Colonic mucosa (tissue), 4 donors: ENCODE measurements around the gene RBM19. TPM values are rescaled to one million over a fixed set of nuclear protein-coding genes. Genes with fewer than 3 reads are reported as not detected.
"Not testable (repeated sequence)": the region's sequence is repeated elsewhere in the genome, so short reads cannot be mapped to it uniquely, and the experiment has no call there.

ENCODE experiments used
- DNase-seq: peaks from one replicate; pipeline ENCODE4 v3.0.0-alpha.2; 2020
- H3K27ac ChIP-seq: fragments of 200-600 bp; one replicate; pipeline ENCODE4 v1.8.0; 2021
- H3K27me3 ChIP-seq: fragments of 200-600 bp; one replicate; pipeline ENCODE4 v1.8.0; 2021
- H3K36me3 ChIP-seq: fragments of 200-600 bp; one replicate; pipeline ENCODE4 v1.8.0; 2021
- H3K4me1 ChIP-seq: fragments of 200-600 bp; one replicate; pipeline ENCODE4 v1.8.0; 2021; ENCODE audit warnings: mild to moderate bottlenecking
- H3K4me3 ChIP-seq: fragments of 200-600 bp; one replicate; pipeline ENCODE4 v1.8.0; 2021
- H3K9ac ChIP-seq, 2 donors: one replicate each; pipeline ENCODE4 v1.7.0; 2013; ENCODE audit warnings: control low read depth in 2 of 2, low read depth in 2 of 2, low read length in 2 of 2
- H3K9me3 ChIP-seq: fragments of 200-600 bp; one replicate; pipeline ENCODE4 v1.8.0; 2021
- intact Hi-C: fragments of 100-400 bp; cut with DNase I; formaldehyde crosslinking; loops from one replicate; pipeline ENCODE4 v1.14.1; 2022
- total RNA-seq, 2 donors: library from RNA; stranded (reverse); fragmentation: NEBNext Ultra II Directional in 1 of 2; extraction: Animal tissue kit (Norgen Biotek cat#: 25700) in 1 of 2; gene quantifications; one replicate each; pipeline ENCODE4 v1.2.1, GENCODE V29; 2021
- TF ChIP-seq, protein P1 (sequence below): fragments of 200-600 bp; IDR thresholded peaks from one replicate; pipeline ENCODE4 v1.8.0; 2022; ENCODE audit warnings: antibody characterized with exemption, mild to moderate bottlenecking
- donor health status: healthy.
- donor health status: DM: no; HTN: no; CAD: no.
- donor health status: DM: no; HTN: no; CAD: no.

The RBM19 gene
- total RNA-seq, 2 donors from 2014 or later: 13.5 to 33.1 TPM

DNA sequence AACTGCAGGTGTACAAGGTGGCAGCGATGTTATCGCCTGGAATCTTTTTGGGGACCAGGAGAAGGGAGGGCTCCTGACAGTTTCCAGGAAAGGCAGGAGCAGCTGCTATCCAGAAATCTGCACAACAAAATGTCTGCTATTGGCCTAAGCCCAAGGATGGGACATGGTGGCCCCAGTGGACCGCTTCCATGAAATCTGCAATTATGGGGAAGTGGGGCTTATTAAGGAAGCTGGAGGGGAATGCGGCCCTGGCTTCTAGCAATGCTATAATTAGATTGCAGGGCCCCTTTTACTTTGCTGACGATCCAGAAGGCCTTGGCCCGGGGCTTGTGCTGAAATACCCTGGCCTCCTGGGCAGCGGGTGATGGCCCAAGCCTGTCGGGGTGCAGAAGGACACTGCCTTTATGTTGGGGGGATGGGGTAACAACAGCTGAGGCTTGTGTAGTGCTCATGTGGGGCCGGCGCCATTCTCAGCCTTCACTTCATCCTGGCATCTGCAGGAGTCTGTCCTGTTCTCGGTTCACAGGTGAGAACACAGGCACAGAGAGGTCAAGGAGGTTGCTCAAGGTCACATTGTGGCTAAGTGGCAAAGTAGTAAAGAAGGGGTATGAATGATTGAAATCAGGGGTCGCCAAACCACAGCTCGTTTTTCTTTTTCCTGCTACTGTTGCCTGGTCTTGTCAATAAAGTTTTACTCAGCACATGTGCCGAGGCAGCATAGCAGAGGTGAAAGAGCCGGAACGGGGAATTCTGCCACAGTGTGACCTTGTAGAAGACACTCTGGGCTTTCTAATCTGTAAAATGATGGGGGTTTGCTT is 153.5 kb downstream of the RBM19 start:
- Histone ChIP-seq H3K27ac (no peak overlapping the region), H3K27me3 (no peaks in the 10 kb centered on the region), H3K9me3 (no peaks in the 10 kb centered on the region), H3K9ac (no peak overlapping the region), H3K4me3 (no peak overlapping the region), H3K36me3 (no peaks in the 10 kb centered on the region), H3K4me1 (no peaks in the 10 kb centered on the region)
- intact Hi-C loops: no loop called here
- no peak for DNase-seq
- TF ChIP-seq, protein P1, sequence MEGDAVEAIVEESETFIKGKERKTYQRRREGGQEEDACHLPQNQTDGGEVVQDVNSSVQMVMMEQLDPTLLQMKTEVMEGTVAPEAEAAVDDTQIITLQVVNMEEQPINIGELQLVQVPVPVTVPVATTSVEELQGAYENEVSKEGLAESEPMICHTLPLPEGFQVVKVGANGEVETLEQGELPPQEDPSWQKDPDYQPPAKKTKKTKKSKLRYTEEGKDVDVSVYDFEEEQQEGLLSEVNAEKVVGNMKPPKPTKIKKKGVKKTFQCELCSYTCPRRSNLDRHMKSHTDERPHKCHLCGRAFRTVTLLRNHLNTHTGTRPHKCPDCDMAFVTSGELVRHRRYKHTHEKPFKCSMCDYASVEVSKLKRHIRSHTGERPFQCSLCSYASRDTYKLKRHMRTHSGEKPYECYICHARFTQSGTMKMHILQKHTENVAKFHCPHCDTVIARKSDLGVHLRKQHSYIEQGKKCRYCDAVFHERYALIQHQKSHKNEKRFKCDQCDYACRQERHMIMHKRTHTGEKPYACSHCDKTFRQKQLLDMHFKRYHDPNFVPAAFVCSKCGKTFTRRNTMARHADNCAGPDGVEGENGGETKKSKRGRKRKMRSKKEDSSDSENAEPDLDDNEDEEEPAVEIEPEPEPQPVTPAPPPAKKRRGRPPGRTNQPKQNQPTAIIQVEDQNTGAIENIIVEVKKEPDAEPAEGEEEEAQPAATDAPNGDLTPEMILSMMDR: no peak

DNA sequence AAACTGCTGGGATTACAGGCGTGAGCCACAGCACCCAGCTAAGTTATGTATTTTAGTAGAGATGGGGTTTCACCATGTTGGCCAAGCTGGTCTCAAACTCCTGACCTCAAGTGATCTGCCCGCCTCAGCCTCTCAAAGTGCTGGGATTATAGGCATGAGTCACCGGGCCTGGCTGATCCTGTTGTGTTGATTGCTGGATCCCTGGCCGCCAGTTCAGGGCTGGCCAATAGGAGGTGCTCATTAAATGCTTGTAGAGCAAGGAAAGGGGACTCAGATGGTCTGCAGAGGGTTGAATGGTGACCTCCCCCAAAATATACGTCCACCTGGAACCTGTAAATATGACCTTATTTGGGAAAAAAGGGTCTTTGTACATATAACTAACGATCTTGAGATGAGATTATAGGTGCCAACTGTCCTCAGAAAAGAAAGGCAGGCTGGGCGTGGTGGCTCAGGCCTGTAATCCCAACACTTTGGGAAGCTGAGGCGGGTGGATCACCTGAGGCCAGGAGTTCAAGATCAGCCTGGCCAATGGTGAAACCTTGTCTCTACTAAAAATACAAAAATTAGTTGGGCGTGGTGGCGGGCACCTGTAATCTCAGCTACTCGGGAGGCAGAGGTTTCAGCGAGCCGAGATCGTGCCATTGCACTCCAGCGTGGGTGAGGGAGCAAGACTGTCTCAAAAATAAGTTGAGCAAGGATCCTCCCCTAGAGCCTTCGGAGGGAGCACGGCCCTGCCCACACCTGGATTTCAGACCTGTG is 156.5 kb downstream of the RBM19 start:
- H3K9me3 ChIP-seq, H3K27me3 ChIP-seq, H3K36me3 ChIP-seq, H3K27ac ChIP-seq, H3K4me3 ChIP-seq, H3K4me1 ChIP-seq, intact Hi-C loops, DNase-seq, H3K9ac ChIP-seq: not testable (repeated sequence)

GRCh38 chr12:113808095-113808951 is 157.8 kb downstream of the RBM19 start:
- Histone ChIP-seq H3K27ac (no peak overlapping the region), H3K36me3 (no peaks in the 10 kb centered on the region), H3K9me3 (no peaks in the 10 kb centered on the region), H3K27me3 (no peaks in the 10 kb centered on the region), H3K9ac (no peak overlapping the region), H3K4me1 (no peaks in the 10 kb centered on the region), H3K4me3 (no peak overlapping the region)
- TF ChIP-seq, protein P1: no peak
- intact Hi-C loops: no loop called here
- no peak for DNase-seq

DNA sequence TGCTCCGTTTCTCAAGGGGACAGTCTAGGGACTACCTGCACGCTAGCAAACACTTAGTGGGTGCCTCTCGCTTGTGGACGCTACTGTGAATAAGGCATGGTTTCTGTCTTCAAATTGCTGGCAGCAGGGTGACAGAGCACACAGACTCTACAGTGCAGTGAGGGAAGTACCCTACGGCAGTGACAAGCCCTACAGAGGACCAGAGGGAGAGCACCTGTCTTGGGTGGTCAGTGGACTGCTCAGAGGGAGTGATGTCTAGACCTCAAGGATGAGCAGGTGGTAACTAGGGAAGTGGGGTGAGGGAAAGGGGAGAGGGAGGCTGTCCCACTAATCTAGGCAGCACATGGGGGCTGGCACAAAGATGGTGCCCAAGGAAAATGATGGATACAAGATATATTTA is 160.5 kb downstream of the RBM19 start:
- Histone ChIP-seq H3K9me3 (no peaks in the 10 kb centered on the region), H3K27ac (no peak overlapping the region), H3K27me3 (no peaks in the 10 kb centered on the region), H3K4me1 (no peaks in the 10 kb centered on the region), H3K36me3 (no peaks in the 10 kb centered on the region), H3K4me3 (no peak overlapping the region), H3K9ac (no peak overlapping the region)
- TF ChIP-seq, protein P1: no peak
- DNase-seq: no peak
- intact Hi-C loops: no loop called here

- Histone ChIP-seq H3K4me3 (no peak overlapping the region), H3K27me3 (no peaks in the 10 kb centered on the region), H3K27ac (no peak overlapping the region), H3K9ac (no peak overlapping the region), H3K36me3 (no peaks in the 10 kb centered on the region), H3K4me1 (no peaks in the 10 kb centered on the region), H3K9me3 (no peaks in the 10 kb centered on the region)
- TF ChIP-seq, protein P1: no peak
- intact Hi-C loops: no loop called here
- no peak for DNase-seq
Observed at GRCh38 chr12:113804961-113805600, 161.0 kb downstream of the RBM19 start.
